Neural cell (in vitro differentiated cells): ENCODE results near the gene PALB2. TPM values are rescaled to one million over a fixed set of nuclear protein-coding genes. Genes with fewer than 3 reads are reported as not detected.

Experiments used
- polyA plus RNA-seq: library from polyadenylated mRNA; depleted of rRNA; stranded (reverse); fragments of >200 nt; gene quantifications from 2 replicates; pipeline ENCODE4 v1.2.3, GENCODE V29; 2014

PALB2 gene
- polyA plus RNA-seq, 1 donor from 2014 or later, result 6.5 TPM

Other genes starting within 250 kb of the PALB2 start
- 16.1 and 16.2 TPM in 2 replicates for gene COG7, start 188.1 kb downstream of the PALB2 start, polyA plus RNA-seq
- 36.8 and 50.9 TPM in 2 replicates for gene GGA2, start 130.8 kb downstream of the PALB2 start, polyA plus RNA-seq
- 22.2 and 45.7 TPM in 2 replicates for gene EARS2, start 84.0 kb downstream of the PALB2 start, polyA plus RNA-seq
- gene UBFD1, start 83.6 kb downstream of the PALB2 start, polyA plus RNA-seq, result 94.3 and 109 TPM in 2 replicates
- 428 and 492 TPM in 2 replicates for gene NDUFAB1, start 45.0 kb downstream of the PALB2 start, polyA plus RNA-seq
- 63.7 and 65.8 TPM in 2 replicates for gene DCTN5, start 156 bp upstream of the PALB2 start, polyA plus RNA-seq
- 0.21 and 1.3 TPM in 2 replicates for gene PLK1, start 37.6 kb upstream of the PALB2 start, polyA plus RNA-seq
- gene ERN2, start 71.9 kb upstream of the PALB2 start, polyA plus RNA-seq, result not detected in 2 replicates
- gene CHP2, start 113.7 kb upstream of the PALB2 start, polyA plus RNA-seq, result not detected in 2 replicates
- 27.6 and 30.0 TPM in 2 replicates for gene PRKCB, start 194.7 kb upstream of the PALB2 start, polyA plus RNA-seq